ENCODE measurements around the gene C18orf32. TPM values are rescaled to one million over a fixed set of nuclear protein-coding genes. Genes with fewer than 3 reads are reported as not detected.
"Not testable (repeated sequence)": the region's sequence is repeated elsewhere in the genome, so short reads cannot be mapped to it uniquely, and the experiment has no call there.

C18orf32 gene
- total RNA-seq, 1 donor from 2014 or later = 65.2 TPM

DNA sequence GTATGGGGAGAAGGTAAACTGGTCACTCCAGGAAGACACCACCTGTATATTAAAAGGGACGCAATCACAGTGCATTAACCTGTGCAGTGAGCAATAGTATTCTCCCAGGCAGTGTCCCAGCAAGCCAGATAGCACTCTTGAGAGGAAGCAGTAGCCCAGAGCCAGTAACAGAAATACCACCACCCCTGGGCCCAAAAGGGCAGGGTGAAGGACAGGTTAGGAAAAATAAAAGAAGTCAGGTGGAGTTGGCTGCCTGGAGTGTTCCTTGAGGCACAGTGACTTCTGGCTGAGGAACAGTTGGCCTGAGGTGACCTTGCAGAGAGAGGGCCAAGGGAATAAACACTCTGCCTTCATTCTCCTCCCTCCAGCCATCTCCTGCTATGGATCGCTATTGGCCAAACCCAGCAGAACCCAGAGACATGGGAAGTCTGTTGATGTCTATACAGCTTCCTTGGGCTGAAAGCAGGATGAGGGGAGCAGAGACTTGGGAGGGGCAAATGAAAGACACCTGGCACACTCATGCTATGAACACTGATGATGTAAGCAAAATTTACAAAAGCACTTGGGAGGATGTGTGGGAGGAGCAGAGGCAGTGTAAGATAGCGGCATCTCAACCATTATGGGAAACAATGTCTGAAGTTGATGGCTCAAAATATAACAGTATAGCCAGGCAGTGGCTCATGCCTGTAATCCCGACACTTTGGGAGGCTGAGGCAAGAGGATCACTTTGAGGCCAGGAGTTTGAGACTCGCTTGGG is 7.5 kb downstream of the C18orf32 start:
- no peak for DNase-seq (ENCODE audit: low spot score)
- intact Hi-C loops (cut with DNase I) = no loop called here

GRCh38 chr18:49476664-49477411 is 10.2 kb downstream of the C18orf32 start:
- intact Hi-C loops (cut with DNase I) = no loop called here
- no peak for DNase-seq (ENCODE audit: low spot score)

DNA sequence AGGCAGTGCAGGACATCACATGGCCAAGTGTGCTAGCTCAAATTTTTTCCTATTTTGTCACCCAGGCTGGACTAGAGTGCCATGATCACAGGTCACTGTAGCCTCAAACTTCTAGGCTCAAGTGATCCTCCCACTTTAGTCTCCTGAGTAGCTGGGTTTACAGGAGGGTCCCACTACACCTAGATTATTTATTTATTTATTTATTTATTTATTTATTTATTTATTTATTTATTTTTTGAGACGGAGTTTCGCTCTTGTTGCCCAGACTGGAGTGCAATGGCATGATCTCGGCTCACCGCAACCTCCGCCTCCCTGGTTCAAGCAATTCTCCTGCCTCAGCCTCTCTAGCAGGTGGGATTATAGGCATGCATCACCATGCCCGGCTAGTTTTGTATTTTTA is 12.1 kb downstream of the C18orf32 start:
- DNase-seq (ENCODE audit: low spot score); intact Hi-C loops (cut with DNase I): not testable (repeated sequence)

DNA sequence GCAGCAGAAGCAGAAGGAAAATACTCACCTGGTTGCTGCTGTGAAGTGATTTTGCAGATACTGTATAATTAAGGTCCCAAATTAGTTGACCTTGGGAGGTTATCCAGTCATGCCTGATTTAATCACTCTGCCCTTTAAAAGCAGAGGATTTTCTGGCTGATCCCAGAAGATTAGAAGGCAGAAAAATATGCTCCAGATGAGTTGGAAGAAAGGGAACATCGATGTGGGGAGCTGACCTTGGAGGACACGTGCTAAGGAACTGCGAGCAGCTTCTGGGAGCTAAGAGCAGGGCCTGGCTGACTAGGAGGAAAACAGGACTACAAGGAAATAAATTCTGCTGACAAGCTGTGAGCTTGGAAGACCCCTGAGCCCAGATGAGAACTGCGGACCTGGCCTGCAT is 13.3 kb downstream of the C18orf32 start:
- intact Hi-C loops (cut with DNase I) = no loop called here

DNA sequence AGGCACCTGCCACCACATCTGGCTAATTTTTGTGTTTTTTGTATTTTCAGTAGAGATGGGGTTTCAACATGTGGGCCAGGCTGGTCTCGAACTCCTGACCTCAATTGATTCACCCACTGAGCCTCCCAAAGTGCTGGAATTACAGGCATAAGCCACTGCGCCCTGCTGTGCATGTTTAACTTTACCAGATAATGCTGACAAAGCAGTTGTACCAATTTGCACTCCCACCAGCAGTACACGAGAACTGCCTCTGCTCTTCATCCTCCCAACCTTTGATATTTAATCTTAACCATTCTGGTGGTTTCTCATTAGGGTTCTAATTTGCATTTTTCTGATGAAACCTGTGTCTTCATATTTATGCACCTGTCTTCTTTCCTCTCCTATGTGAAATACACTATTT is 14.6 kb downstream of the C18orf32 start:
- DNase-seq (ENCODE audit: low spot score) = no peak
- intact Hi-C loops (cut with DNase I) = no loop called here

More for the DNA sequence above, 13.3 kb downstream of the C18orf32 start:
- no peak for DNase-seq (ENCODE audit: low spot score)

GRCh38 chr18:49471532-49471931 is 15.5 kb downstream of the C18orf32 start:
- no peak for DNase-seq (ENCODE audit: low spot score)
- intact Hi-C loops (cut with DNase I) = no loop called here

GRCh38 chr18:49467599-49467998 is 19.4 kb downstream of the C18orf32 start:
- no peak for DNase-seq (ENCODE audit: low spot score)
- intact Hi-C loops (cut with DNase I) = no loop called here

- intact Hi-C loops (cut with DNase I) = no loop called here
- no peak for DNase-seq (ENCODE audit: low spot score)
Measured at GRCh38 chr18:49467019-49467563, 19.9 kb downstream of the C18orf32 start.

- no peak for DNase-seq (ENCODE audit: low spot score)
- intact Hi-C loops (cut with DNase I) = no loop called here
Measured at GRCh38 chr18:49464718-49465598, 22.1 kb downstream of the C18orf32 start.

GRCh38 chr18:49461602-49461977 is 25.4 kb downstream of the C18orf32 start:
- intact Hi-C loops (cut with DNase I) = loop anchor here (2.0 kb wide), 1 partner anchor 31 kb away; the partner anchor contains the start of gene RPL17
- DNase-seq (ENCODE audit: low spot score) = no peak

GRCh38 chr18:49460976-49461601 is 25.9 kb downstream of the C18orf32 start:
- DNase-seq (ENCODE audit: low spot score) = no peak
- intact Hi-C loops (cut with DNase I) = loop anchor here (2.0 kb wide), 1 partner anchor 32 kb away; the partner anchor contains the start of gene RPL17

GRCh38 chr18:49459404-49460171 is 27.4 kb downstream of the C18orf32 start:
- no peak for DNase-seq (ENCODE audit: low spot score)
- intact Hi-C loops (cut with DNase I) = loop anchor here (2.0 kb wide), 1 partner anchor 33 kb away; the partner anchor contains the start of gene RPL17

DNA sequence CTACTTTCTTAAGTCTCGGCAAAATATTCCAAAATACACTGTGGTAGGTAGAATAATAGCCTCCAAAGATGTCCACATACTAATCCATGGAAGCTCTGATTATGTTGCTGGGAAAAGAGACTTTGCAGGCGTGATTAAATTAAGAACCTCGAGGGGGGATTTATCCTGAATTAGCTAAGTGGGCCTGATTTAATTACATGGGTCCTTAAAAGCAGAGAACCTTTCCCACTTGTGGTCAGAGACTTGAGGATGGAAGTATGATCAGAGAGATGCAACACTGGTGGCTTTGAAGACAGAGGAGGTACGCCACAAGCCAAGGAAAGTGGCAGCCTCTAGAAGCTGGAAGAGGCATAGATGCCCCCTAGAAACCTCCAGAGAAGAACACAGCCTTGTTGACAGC is 29.4 kb downstream of the C18orf32 start:
- DNase-seq (ENCODE audit: low spot score) = no peak
- intact Hi-C loops (cut with DNase I) = no loop called here

DNA sequence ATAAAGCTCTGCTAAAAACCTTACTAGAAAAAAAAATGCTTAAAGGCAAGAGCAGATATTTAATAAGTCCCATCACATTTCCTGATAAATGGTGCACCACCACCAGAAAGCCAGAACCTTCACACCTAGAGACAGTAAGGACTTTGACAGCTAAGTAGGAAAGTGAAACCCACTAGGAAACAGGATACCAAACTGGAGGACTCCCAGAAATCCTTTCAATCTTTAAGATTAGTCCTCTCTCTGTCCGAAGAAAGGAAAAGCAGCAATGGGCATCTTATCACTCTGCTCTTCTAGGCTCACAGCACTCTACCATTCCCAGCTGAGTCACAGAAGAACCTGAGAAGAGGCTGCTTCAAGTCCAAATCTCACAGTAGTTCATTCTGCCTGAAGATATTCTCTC is 30.2 kb downstream of the C18orf32 start:
- intact Hi-C loops (cut with DNase I) = no loop called here
- no peak for DNase-seq (ENCODE audit: low spot score)

GRCh38 chr18:49452534-49452933 is 34.5 kb downstream of the C18orf32 start:
- DNase-seq (ENCODE audit: low spot score); intact Hi-C loops (cut with DNase I): not testable (repeated sequence)

GRCh38 chr18:49447810-49448745 is 39.0 kb downstream of the C18orf32 start:
- DNase-seq (ENCODE audit: low spot score) = no peak
- intact Hi-C loops (cut with DNase I) = loop anchor here (10.0 kb wide), 2 partner anchors 193 to 773 kb away; no protein-coding TSS in a partner anchor

DNA sequence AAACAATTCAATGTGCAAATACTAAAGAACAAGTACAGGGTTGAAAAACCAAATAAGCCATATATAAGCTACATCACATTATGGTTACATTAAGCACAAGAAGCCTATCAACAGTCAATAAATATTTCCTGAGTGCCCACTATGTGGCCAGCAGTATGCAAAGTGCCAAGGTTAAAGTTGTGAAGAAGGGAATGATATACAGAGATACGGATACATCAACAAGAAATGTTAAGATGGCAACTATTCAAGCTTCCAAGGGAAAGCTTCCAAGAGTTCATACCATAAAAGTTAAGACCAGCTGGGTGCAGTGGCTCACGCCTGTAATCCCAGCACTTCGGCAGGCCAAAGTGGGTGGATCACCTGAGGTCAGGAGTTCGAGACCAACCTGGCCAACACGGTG is 40.6 kb downstream of the C18orf32 start:
- DNase-seq (ENCODE audit: low spot score) = no peak
- intact Hi-C loops (cut with DNase I) = loop anchor here (10.0 kb wide), 2 partner anchors 192 to 772 kb away; no protein-coding TSS in a partner anchor
